Activated CD4-positive, alpha-beta T cell treated with anti-CD3 and anti-CD28 coated beads for 24 hours (primary cell): ENCODE data around the gene HGS.
"Not testable (repeated sequence)": the region's sequence is repeated elsewhere in the genome, so short reads cannot be mapped to it uniquely, and the experiment has no call there.

ENCODE experiments used
- DNase-seq, 2 donors: peaks; one replicate each; pipeline ENCODE4 v3.0.0-alpha.2; 2020; ENCODE audit warnings: low read depth in 2 of 2

The HGS gene

GRCh38 chr17:81717049-81717765 lies 33.4 kb downstream of the HGS start:
- no peak for DNase-seq

- DNase-seq: no peak
These were observed 33.9 kb downstream of the HGS start for GRCh38 chr17:81717766-81718089.

- no peak for DNase-seq
These were observed 35.8 kb downstream of the HGS start for GRCh38 chr17:81719410-81720266.

- no peak for DNase-seq
These were observed 36.7 kb downstream of the HGS start for GRCh38 chr17:81720267-81721071.

GRCh38 chr17:81722184-81723120 lies 38.6 kb downstream of the HGS start:
- DNase-seq: no peak

GRCh38 chr17:81723651-81724209 lies 39.9 kb downstream of the HGS start:
- no peak for DNase-seq

- no peak for DNase-seq
These were observed 41.6 kb downstream of the HGS start for GRCh38 chr17:81725439-81725838.

- no peak for DNase-seq
These were observed 42.2 kb downstream of the HGS start for GRCh38 chr17:81726004-81726403.

GRCh38 chr17:81727324-81728031 lies 43.7 kb downstream of the HGS start:
- DNase-seq: no peak

- DNase-seq: peak; percentile 49 to 65
These were observed 49.9 kb downstream of the HGS start for GRCh38 chr17:81733507-81734404.

GRCh38 chr17:81734405-81735263 lies 50.8 kb downstream of the HGS start:
- DNase-seq: no peak

- DNase-seq: no peak
These were observed 51.7 kb downstream of the HGS start for GRCh38 chr17:81735264-81736102.

GRCh38 chr17:81737947-81738800 lies 54.4 kb downstream of the HGS start:
- no peak for DNase-seq

GRCh38 chr17:81738801-81739393 lies 55.1 kb downstream of the HGS start:
- no peak for DNase-seq

- not testable (repeated sequence) for DNase-seq
These were observed 55.8 kb downstream of the HGS start for GRCh38 chr17:81739593-81739992.

GRCh38 chr17:81740395-81740961 lies 56.7 kb downstream of the HGS start:
- DNase-seq: no peak
